Measurements from ENCODE around the gene CDK4.

Gene CDK4

DNA sequence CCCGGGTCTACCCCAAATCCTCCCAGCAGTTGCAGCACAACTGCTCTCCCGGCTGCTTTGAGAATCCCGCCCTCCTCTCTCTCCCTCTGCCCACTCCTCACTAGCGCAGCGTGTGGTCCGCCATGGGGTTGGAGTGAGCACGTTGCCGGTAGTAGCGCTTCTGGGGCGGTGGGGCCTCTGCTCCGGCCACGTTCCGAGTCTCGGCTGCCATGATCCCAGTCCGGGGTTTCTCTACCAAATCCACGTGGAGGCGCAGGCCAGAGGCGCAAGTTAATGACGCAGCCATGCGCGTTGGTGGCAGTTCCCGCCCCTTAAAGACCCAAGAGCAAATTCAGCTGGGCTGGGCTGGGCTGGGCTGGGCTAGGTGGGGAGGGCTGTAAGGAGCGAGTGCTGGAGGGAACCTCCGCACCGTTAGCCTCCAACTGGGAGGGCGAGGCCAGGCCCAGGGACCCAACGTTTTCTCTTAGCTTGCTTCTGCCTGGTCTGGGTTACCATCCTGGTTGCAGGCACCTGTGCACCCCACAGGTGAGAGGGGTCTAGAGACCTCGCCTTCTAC lies 19.8 kb upstream of the CDK4 start, which contains the start of gene METTL1:
TSS of gene METTL1 (minus strand) at position 233 of the 556 bp plus-strand sequence. CDS start at position 211, 22 bp downstream.
- DNase-seq = peak; percentile 95

DNA sequence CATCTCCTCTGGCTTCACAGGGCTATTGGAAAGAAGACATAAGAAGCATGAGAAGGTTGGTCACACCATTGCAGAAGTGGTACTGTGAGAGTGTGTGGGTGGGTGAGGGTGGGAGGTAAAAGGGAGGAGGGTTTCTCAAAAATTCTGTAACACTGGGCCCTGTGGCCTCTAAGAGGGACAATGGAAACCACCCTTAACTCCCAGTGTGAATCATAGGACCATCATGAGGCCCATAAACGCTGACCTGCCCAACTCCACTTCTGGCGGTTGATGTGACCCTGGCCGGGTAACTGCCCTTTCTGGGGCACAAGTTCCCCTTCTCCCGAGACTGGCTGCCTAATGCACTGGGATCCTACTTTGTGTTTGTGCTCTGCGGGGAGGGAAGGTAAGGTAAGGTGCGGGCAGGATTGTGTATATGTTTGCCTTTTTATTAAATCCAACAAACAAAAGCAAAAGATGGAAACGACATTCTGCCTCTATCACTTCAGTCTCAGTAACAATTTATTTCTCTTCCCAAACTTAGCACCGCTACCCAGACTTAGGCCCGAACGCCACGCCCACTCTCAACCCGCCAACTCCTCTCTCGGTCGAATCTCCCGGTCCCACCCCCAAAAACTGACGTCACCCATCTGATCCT lies 19.2 kb upstream of the CDK4 start:
- peak; percentile 91 for DNase-seq

DNA sequence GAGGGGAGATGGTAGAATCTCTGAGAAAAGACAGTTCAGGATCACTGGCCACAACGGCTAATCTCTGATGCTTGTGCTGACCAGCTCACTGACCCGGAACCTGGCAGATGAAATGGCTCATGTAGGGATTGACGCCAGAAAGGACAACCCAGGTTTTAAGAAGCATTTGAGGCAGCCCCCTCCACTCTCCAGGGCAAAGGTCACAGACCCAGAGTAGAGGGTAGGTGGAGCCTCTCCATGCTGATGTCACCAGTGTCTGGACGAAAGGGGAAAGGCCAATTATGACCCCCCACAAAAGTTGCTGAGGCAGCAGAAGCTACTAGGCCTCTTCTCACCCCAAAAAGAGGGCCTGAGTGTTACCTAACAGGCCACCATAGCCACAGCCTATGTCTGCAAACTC lies 18.6 kb upstream of the CDK4 start:
- no peak for DNase-seq

DNA sequence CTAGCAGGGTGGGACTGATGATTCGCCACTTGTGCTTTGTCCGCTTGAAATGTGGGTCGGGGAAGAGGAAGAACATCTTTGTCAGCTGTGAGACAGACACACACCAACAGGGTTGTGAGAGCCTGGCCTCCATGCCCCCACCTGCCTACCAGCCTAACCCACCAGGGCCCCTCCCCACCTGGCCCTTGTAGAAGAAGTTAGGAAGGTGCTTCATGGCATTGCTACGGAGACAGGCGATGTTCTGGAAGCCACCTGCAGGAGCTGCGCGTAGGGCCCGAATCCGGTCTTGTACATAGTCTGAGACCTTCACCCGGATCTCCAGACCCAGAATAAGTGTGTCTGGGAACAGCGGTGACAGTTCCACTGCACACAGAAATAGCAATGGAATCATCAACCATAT lies 17.5 kb upstream of the CDK4 start:
- DNase-seq = no peak

DNA sequence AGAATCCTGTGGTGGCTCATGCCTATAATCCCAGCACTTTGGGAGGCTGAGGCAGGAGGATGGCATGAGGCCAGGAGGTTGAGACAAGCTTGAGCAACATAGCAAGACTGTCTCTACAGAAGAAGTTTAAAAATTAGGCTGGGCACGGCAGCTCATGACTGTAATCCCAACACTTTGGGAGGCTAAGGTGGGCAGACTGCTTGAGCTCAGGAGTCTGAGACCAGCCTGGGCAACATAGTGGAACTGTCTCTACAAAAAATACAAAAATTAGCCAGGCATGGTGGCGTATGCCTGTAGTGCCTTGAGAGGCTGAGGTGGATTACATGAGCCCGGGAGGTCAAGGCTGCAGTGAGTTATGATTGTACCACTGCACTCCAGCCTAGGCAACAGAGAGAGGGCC lies 15.8 kb upstream of the CDK4 start:
- DNase-seq = no peak

DNA sequence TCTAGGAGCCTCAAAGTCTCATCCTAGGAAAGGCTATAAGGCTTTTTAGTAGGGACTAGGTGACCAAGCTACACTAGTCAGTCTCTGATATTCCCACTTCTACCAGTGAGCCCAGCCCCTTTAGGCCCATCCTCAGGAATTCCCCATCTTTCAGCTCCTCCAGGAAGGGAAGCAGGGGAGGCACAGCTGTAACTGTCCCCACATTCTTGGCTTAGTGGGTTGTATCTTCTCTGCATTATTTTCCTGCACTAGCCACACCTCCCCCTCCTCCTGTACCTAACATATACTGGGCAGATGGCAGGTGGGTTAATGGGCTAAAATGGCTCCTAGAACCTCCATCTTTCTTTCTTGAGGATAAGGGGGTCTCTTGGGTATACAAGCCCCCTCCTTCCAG lies 15.2 kb upstream of the CDK4 start:
- no peak for DNase-seq

DNA sequence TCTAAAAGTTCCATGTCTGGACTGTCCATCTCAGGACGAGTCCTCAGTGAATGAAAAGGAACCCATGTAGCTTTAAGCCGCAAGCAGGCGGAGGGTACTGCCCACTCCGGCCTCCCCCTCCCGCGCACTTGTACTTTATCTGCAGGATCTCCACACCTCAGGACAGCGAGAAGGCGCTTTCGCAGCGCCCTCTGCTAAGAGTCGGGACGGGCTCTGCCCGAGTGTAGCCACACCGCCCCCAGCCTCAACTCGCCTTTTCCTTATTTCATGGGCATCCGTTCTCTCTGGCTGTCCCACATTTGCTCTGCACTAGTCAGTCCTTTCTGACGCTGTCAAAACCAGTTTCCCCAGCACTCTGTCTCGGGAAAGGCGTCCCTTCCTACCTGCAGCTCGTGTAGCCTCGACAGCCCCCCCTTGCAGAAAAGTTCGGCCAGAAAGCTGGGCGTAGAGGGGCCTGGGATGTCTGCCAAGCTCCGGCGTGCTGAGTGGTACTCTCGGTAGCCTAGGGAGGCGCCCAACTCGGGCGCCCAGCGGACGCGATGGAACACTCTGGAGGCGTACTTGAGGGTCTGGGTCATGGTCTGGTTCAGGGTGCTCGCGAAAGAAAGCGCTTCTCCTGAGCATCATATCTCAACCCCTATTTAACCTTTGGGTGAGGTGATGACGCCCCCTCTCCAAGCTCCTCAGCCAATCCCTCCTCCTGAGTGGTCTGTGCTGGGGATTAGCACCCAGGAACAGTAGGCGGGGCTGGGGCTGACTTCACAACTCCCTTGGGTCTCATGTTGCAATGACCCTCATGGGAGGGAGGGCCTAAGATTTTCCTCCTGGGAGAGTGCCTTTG lies 14.6 kb upstream of the CDK4 start, which contains the start of gene CYP27B1:
TSS of gene CYP27B1 (minus strand) at position 615 of the 841 bp plus-strand sequence. CDS start at position 578, 37 bp downstream.
- DNase-seq = peak; percentile 73

DNA sequence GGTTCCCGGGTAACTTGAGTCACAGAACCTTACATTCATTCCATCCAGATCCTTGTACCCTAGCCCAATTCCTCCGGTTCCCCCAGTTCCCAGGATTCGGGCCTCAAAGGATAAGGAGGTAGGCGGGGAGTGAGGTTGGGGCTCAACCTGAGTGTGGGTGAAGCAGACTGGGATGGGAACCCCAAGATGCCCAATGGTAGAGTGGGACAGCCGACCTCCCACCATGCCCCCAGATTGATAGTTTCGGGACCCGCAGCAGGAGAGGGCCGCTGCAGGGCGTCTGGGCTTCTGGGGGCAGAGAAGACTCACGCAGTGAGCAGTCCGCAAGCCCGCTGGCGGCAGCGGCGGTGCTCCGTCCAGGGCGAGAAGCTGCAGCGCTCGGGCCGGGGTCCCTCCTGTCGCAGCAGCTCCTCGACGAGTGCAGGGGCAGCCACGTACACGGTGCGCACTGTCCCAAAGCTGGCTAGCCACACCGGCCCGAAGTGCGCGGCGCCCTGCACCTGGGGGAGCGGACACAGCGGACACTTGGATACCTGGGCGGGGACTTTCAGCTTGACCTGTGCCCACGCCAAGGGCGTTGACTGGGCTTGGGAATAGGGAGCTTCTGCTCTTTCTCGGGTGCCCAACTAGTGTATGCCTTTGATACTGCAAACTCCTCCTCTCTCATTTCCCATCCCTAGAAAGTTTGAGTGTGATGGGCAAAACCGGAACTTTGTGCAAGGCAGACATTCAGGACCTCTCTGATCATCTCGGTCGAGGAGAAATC lies 13.8 kb upstream of the CDK4 start:
- no peak for DNase-seq

DNA sequence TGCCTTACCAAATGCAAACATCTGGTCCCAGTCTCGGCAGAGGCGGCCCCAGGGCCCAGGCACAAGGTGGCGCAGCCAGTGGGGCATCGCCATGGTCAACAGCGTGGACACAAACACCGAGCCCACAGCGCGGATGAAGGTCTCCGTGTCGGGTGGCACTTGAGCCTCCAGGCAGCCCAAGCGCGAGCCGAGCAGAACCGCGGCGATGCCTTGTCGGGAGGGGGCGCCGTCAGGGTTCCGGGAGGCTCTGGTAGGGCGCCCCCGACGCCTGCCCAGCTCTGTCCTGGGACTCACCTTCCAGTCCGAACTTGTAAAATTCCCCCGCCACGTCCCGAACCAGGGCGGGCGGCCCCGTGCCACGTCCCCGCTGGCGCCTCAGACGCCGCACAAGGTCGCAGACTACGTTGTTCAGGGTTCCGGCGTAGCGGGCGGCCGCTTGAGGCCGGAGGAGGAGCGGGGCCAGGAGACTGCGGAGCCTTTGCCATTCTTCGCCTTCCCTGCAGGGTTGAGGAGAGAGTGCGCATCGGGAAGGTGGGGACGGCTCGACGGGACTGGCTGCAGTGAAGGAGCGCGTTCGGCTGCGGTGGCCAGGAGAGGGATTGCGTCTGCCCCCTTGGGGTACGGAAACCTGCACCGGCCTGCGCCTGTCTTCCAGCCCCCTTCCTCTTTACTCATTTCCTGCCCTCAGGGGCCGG lies 13.0 kb upstream of the CDK4 start:
- DNase-seq = peak; percentile 83

DNA sequence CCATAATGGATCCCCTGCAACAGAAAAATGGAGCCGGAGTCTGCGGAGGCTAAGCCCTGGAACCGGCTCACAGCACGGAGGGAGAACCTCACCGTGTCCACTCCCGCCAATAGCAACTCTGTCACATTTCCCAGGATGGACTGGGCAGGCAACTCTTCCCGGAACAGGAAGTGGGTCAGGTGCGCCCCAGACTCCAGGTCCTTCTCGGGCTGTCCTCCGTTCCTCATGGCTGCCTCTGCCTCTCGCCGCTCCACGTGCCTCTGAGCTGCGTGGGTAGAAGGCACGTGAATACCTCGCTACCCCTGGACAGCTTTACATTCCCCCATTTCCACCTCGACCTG lies 12.5 kb upstream of the CDK4 start:
- no peak for DNase-seq

DNA sequence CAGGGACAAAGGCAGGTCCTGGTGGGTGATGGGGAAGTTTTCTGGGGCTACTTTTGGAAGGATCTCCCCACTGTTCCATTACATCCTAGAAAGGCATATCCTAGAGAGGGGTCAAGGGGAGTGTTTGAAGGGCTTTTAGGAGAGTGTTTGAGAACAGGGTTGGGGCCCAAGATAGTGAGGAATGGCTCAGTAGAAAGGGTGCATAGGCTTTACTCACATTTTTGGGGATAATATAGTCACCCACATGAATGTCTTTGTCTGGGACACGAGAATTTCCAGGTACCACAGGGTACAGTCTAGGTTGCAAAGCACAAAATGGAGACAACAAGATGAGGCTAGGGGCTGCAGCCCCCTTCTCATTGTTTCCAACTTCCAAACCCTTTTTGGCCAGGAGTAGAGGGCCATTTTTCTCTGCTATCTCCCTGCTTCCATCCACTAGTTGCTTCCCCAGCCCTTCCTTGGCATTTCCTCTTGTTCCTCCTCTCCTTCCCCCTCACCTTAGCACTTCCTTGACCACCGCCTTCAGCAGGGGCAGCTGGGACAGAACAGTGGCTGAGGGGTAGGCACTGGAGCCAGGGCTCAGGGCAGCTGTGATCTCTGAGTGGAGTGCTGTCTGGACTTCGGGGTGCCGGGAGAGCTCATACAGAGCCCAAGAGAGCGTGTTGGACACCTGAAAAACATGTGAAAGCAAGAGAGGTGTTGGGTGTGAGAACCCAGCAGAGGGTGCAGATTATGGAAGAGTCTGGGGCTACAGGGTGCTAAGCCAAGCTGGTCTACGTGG lies 12.0 kb upstream of the CDK4 start:
- no peak for DNase-seq

DNA sequence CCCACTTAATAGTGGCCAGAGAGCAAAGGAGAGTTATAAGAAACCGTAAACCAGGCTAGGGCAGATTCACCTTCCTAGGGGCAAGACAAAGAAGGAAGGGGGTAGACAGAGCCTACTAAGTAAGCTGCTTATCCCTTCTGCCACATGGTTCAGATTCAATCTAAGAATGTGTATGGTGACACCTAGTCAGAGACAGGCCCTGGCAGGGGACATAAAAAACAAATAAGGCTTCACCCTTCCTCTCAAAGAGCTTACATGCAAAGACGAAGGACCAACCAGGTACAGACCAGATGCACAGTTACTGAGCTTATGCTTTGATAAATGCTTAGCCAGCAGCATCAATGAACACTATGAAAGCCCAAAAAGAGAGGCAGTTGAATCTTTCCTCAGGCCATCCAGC lies 10.4 kb upstream of the CDK4 start:
- DNase-seq = no peak

DNA sequence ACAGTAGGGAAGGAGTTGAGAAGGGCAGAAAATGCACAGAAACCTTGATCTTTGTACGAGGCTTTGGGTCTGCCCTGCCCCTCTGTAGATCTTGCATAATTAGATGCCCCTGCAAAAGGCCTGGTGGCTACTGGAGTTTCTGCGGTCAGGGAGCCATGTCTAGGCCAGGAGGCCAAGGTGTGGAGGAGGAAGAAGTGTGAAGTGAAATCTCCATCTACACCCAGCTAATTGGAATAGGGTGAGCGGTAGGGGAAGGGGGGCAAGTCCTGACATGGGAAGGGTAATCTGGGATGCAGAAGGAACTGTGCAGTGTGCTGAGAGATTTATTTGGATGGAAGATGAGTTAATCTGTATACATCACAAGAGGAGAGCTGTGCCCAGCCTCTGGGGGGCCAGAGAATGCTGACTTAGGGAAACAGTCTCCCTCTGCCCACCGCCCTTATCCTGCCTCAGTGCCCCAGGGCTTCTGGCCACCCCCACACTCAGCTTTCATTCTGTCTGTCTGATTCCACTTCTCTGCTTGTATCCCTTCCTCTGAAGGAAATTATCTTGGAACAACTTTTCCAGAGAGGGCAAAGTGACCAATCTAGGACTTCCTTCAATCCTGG lies 9.4 kb upstream of the CDK4 start:
- DNase-seq = no peak

DNA sequence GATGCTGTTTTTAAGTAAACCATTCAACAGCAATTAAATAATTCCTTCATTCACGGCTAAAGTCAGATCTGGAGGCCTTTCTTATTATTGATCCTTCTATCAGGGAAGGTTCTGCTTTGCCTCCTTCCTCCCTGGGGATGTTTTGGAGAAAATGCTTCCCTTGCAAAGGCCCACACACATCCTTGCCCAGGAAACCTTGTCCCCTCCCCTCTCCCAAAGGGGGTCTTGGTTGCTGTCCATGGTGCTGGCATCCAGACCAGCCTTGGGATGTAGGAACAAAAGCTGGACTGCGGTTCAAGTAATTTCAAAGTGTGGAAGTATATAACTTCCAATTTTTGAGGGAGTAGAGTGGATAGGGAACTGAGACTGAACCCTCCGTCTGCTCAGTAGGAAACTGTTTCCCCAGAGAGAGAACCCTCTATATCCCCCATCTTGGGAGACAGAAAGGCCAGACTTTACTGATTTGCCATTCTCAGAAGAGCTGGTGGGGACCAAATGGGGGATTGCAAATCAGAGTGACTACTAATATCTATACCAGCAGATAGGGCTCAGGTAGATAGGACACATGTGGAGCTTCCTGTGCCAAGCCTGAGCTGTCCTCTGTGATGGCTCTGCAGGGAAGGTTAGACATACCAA lies 8.4 kb upstream of the CDK4 start:
- DNase-seq = no peak

DNA sequence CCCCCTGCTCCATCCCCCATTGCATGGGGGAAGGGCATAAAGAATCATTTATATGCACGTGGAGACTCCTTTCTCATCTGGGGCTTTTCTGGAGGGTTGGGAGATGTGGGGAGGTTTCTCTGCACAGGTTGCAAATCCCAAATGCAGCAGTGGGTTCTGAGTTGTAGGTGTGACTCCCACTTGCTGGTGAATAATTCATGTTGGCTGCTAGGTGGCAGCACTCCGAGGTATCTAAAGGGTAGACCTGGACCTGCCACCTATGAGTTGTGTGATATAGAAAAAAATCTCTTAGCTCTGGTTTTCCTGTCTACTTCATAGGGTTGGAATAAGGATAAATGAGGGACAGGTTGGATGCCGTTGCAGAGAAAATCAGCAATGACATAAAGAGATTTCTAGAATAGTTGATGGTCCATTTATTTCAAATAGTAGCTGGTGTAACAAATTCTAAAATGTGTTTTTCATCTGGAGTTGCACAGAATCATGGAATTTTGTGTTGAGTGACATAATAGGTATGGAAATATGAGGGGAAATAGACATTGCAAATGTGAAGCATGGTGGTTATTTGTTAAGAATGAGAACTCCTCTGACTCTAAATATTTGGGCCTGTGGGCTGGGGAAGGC lies 7.4 kb upstream of the CDK4 start:
- DNase-seq = no peak

DNA sequence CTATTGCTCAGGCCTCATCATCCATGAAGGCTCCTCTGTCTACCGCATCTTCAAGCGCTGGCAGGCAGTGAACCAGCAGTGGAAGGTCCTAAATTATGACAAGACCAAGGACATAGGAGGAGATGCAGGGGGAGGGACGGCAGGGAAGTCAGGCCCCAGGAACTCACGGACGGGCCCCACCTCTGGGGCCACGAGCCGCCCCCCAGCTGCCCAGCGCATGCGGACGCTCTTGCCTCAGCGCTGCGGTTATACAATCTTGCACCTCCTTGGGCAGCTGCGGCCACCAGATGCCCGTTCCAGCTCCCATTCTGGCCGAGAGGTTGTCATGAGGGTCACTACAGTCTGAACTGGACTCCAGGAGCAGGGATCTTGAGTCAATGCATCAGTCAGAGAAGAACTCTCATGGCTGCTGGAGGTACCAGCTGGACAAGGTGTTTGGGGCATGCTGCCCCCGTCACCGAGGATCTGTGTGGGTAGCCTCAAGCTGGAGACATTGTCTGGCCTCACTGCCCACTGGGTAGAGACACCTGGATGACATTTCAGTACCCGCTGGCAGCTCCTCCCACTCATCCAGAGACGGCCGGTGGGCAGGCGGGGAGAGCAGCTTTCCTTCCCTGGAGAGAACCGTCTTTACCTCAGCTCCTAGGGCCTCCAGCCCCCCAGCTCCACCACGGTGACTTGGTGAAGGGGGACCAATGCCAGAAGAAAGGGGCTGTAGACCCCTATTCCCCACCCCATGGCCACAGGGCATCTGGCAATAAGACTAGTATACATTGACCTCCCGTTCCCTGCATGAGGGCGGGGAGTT lies 6.6 kb upstream of the CDK4 start:
- no peak for DNase-seq

DNA sequence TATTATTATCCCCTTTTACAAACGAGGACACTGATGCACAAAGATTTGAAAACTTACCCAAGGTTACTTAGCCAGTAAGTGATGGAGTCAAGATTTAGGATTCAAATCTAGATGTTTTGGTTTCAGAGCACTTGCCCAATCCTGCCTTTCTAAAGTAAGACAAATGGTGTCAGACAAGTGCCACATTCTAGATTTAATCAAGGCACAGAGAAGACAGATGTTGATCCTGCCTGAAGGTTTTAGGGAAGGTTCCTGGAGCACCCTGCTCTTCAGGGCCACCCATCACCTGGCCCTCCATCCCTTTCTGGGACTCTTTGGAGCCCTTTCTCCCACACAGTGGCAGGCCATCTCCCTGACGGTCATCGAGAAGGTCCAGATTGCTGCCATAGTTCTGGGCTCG lies 5.7 kb upstream of the CDK4 start:
- DNase-seq = no peak

DNA sequence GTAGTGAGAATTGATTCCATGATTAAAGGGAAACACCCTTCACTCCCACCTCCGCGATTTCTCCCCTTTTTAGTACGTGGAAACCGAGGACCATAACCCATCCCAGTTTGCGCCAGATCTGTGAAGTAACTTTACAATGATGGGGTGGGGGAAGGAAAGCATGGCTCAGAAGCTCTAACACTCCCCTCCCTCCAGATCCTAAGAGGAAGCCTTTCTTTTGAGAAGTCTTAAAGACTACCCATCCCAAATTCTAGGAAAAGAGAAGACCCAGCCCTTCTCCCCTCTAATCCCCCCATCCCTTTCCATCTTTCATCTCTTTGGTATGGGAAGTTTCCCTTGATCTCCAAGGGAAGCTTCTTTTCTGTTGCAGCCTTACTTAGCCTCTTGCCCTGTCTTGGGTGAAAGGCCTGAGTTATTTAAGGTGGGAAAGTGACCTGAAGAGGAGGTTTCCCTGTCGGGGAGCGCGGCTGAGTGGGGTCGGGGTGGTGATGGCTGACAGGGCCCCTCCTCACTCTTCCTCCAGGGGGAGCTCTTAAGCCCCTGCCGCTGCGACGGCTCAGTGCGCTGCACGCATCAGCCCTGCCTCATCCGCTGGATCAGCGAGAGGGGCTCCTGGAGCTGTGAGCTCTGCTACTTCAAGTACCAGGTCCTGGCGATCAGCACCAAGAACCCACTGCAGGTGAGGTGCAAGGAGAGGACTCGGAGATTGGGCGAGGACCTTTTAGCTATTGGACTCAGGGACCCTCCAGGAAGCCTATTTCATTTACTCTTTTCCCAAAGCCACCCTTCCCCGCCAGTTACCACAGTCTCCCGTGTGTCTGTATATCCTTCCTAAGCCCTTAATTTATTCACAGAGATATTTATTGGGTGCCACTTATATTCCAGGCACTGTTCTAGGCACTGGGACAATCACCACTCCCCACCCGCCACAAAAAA lies 4.6 kb upstream of the CDK4 start:
- DNase-seq = peak; percentile 87
